SU-DHL-6 (cell line): ENCODE data around the gene GPR55.

ENCODE experiments used
- H2AFZ ChIP-seq: fragments of 200-600 bp; sonication (generic); 2 replicates; pipeline ENCODE4 v1.6.1; 2014; ENCODE audit warnings: low read depth, mild to moderate bottlenecking, moderate library complexity, mixed read lengths, antibody characterized with exemption, low read length; ENCODE audit not compliant: severe bottlenecking
- H3F3A ChIP-seq: fragments of 200-600 bp; shearing (Covaris generic); 2 replicates; pipeline ENCODE4 v1.6.0; 2016; ENCODE audit warnings: antibody characterized with exemption, mild to moderate bottlenecking; ENCODE audit not compliant: insufficient read depth
- H3K27ac ChIP-seq: fragments of 200-600 bp; sonication (generic); 2 replicates; pipeline ENCODE4 v1.5.1; 2016; ENCODE audit warnings: low read depth, mild to moderate bottlenecking, low read length, moderate library complexity, mixed read lengths
- H3K27me3 ChIP-seq: fragments of 200-600 bp; sonication (generic), shearing (Covaris generic); 2 replicates; pipeline ENCODE4 v1.6.0; 2014; ENCODE audit warnings: mild to moderate bottlenecking, low read length
- H3K36me3 ChIP-seq: fragments of 200-600 bp; sonication (generic); 2 replicates; pipeline ENCODE4 v1.6.1; 2014; ENCODE audit warnings: mild to moderate bottlenecking, low read length, mixed read lengths
- H3K4me2 ChIP-seq: fragments of 300-600, 200-600 bp; shearing (Covaris generic), sonication (generic); 2 replicates; pipeline ENCODE4 v1.6.0; 2014; ENCODE audit warnings: low read length, low read depth, mild to moderate bottlenecking; ENCODE audit not compliant: poor library complexity, severe bottlenecking
- H3K4me3 ChIP-seq: fragments of 200-600 bp; sonication (generic); 2 replicates; pipeline ENCODE4 v1.5.1; 2014; ENCODE audit warnings: antibody characterized with exemption, low read length, mild to moderate bottlenecking, mixed read lengths; ENCODE audit not compliant: insufficient read depth, poor library complexity, severe bottlenecking
- H3K79me2 ChIP-seq: fragments of 200-600 bp; sonication (generic); 2 replicates; pipeline ENCODE4 v1.6.1; 2014; ENCODE audit warnings: mild to moderate bottlenecking, low read length, moderate library complexity; ENCODE audit not compliant: insufficient read depth
- H3K9ac ChIP-seq: fragments of 200-600 bp; sonication (generic); 2 replicates; pipeline ENCODE4 v1.7.0; 2014; ENCODE audit warnings: mild to moderate bottlenecking, low read length
- H3K9me2 ChIP-seq: fragments of 200-600 bp; sonication (generic); replicated peaks from 2 replicates; pipeline ENCODE4 v1.6.1; 2014; ENCODE audit warnings: low read length; ENCODE audit not compliant: insufficient read depth
- H3K9me3 ChIP-seq: fragments of 200-600 bp; sonication (generic); 2 replicates; pipeline ENCODE4 v1.6.1; 2014; ENCODE audit warnings: low read length, mixed read lengths; ENCODE audit not compliant: insufficient read depth
- H4K20me1 ChIP-seq: fragments of 200-600 bp; sonication (generic); 2 replicates; pipeline ENCODE4 v1.6.1; 2014; ENCODE audit warnings: low read depth, mild to moderate bottlenecking, antibody characterized with exemption, low read length, moderate library complexity, mixed read lengths
- EZH2phosphoT487 ChIP-seq: fragments of 200-600 bp; sonication (generic), shearing (Covaris generic); conservative IDR thresholded peaks from 2 replicates; pipeline ENCODE4 v1.6.1; 2018; ENCODE audit warnings: mild to moderate bottlenecking, antibody characterized with exemption, low read length, moderate library complexity, mixed read lengths
- TF ChIP-seq, protein P1 (sequence below): fragments of 200-600 bp; sonication (generic); IDR thresholded peaks from one replicate; pipeline ENCODE4 v1.5.1; 2017; ENCODE audit warnings: antibody characterized with exemption, mild to moderate bottlenecking, low read length, moderate library complexity; ENCODE audit not compliant: insufficient read depth, poor library complexity, severe bottlenecking

The GPR55 gene

GRCh38 chr2:230899786-230900185 lies 25.3 kb downstream of the GPR55 start:
- H2AFZ ChIP-seq, result no peak overlapping the region
- no peak overlapping the region for H3K27ac ChIP-seq
- no peaks in the 10 kb centered on the region for H4K20me1 ChIP-seq
- H3K79me2 ChIP-seq, result no peaks in the 10 kb centered on the region
- no peaks in the 10 kb centered on the region for H3F3A ChIP-seq
- H3K9ac ChIP-seq, result no peak overlapping the region
- H3K4me3 ChIP-seq, result no peak overlapping the region
- no peaks in the 10 kb centered on the region for H3K9me2 ChIP-seq
- TF ChIP-seq, protein P1, sequence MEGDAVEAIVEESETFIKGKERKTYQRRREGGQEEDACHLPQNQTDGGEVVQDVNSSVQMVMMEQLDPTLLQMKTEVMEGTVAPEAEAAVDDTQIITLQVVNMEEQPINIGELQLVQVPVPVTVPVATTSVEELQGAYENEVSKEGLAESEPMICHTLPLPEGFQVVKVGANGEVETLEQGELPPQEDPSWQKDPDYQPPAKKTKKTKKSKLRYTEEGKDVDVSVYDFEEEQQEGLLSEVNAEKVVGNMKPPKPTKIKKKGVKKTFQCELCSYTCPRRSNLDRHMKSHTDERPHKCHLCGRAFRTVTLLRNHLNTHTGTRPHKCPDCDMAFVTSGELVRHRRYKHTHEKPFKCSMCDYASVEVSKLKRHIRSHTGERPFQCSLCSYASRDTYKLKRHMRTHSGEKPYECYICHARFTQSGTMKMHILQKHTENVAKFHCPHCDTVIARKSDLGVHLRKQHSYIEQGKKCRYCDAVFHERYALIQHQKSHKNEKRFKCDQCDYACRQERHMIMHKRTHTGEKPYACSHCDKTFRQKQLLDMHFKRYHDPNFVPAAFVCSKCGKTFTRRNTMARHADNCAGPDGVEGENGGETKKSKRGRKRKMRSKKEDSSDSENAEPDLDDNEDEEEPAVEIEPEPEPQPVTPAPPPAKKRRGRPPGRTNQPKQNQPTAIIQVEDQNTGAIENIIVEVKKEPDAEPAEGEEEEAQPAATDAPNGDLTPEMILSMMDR, result no peak
- no peak for TF ChIP-seq EZH2phosphoT487
- H3K36me3 ChIP-seq, result no peaks in the 10 kb centered on the region
- no peak overlapping the region for H3K4me2 ChIP-seq
- H3K27me3 ChIP-seq, result no peaks in the 10 kb centered on the region
- no peaks in the 10 kb centered on the region for H3K9me3 ChIP-seq

DNA sequence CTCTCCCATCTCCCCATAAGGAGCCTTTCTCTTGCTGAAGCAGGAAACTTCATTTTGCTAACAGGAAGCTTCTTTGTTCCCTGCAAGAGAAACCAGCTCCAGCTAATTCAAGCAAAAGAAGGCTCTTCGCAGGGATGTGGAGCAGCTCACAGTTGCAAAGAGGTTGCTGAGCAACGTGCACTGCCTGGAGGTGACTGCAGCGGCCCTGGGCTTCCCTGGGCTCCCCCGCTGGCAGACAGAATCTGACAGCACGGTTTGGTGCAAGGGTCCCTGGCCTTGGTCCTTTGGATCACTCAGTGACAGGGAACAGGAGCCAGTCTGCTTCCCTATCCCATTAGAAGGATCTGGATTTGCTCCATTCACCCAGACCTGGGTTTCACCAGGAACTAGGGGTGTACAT lies 25.8 kb downstream of the GPR55 start:
- no peak for TF ChIP-seq EZH2phosphoT487
- TF ChIP-seq, protein P1, result no peak
- Histone ChIP-seq H3K36me3 (no peaks in the 10 kb centered on the region), H3K27me3 (no peaks in the 10 kb centered on the region), H4K20me1 (no peaks in the 10 kb centered on the region), H2AFZ (no peak overlapping the region), H3K9me3 (no peaks in the 10 kb centered on the region), H3K9me2 (no peaks in the 10 kb centered on the region), H3K4me3 (no peak overlapping the region), H3K79me2 (no peaks in the 10 kb centered on the region), H3K9ac (no peak overlapping the region), H3F3A (no peaks in the 10 kb centered on the region), H3K27ac (no peak overlapping the region), H3K4me2 (no peak overlapping the region)

GRCh38 chr2:230898713-230899091 lies 26.3 kb downstream of the GPR55 start:
- TF ChIP-seq, protein P1, result no peak
- TF ChIP-seq EZH2phosphoT487, result no peak
- H3K27ac ChIP-seq, result no peak overlapping the region
- no peaks in the 10 kb centered on the region for H3K9me3 ChIP-seq
- no peaks in the 10 kb centered on the region for H3K36me3 ChIP-seq
- no peaks in the 10 kb centered on the region for H4K20me1 ChIP-seq
- H3K27me3 ChIP-seq, result no peaks in the 10 kb centered on the region
- H3K9me2 ChIP-seq, result no peaks in the 10 kb centered on the region
- no peaks in the 10 kb centered on the region for H3K79me2 ChIP-seq
- H3K4me2 ChIP-seq, result no peak overlapping the region
- no peak overlapping the region for H2AFZ ChIP-seq
- no peak overlapping the region for H3K9ac ChIP-seq
- no peaks in the 10 kb centered on the region for H3F3A ChIP-seq
- no peak overlapping the region for H3K4me3 ChIP-seq
